Measurements from ENCODE around the gene NEO1.

Gene NEO1

GRCh38 chr15:73046073-73046472, 6.2 kb upstream of the NEO1 start:
- no peak for DNase-seq

GRCh38 chr15:73047882-73048281, 4.4 kb upstream of the NEO1 start:
- Histone ChIP-seq H3K27ac (no peak overlapping the region), H3K4me3 (no peak overlapping the region), H3K9me3 (no peaks in the 10 kb centered on the region), H3K36me3 (no peaks in the 10 kb centered on the region), H3K4me1 (peaks cover 0 to 4% (median 0%) of the 10 kb centered on the region in 4 donors), H3K27me3 (no peaks in the 10 kb centered on the region)
- no peak for DNase-seq
- intact Hi-C loops (cut with DNase I; ENCODE audit: low total_unique reads) = no loop called here
- TF ChIP-seq CTCF (IDR thresholded peaks at IDR 0.05) = no peak

More at GRCh38 chr15:73046073-73046472, 6.2 kb upstream of the NEO1 start:
- no peaks in the 10 kb centered on the region for H3K36me3 ChIP-seq
- no peaks in the 10 kb centered on the region for H3K9me3 ChIP-seq
- H3K27me3 ChIP-seq = no peaks in the 10 kb centered on the region
- intact Hi-C loops (cut with DNase I; ENCODE audit: low total_unique reads) = no loop called here
- H3K4me1 ChIP-seq = peaks cover 0 to 3% (median 0%) of the 10 kb centered on the region in 4 donors
- no peak overlapping the region for H3K4me3 ChIP-seq
- no peak for TF ChIP-seq CTCF (IDR thresholded peaks at IDR 0.05)
- no peak overlapping the region for H3K27ac ChIP-seq

GRCh38 chr15:73048624-73049295, 3.5 kb upstream of the NEO1 start:
- Histone ChIP-seq H3K9me3 (no peaks in the 10 kb centered on the region), H3K27me3 (no peaks in the 10 kb centered on the region), H3K4me3 (no peak overlapping the region), H3K27ac (no peak overlapping the region), H3K36me3 (no peaks in the 10 kb centered on the region), H3K4me1 (peaks cover 0 to 9% (median 0%) of the 10 kb centered on the region in 4 donors)
- TF ChIP-seq CTCF (IDR thresholded peaks at IDR 0.05) = no peak
- DNase-seq = no peak
- intact Hi-C loops (cut with DNase I; ENCODE audit: low total_unique reads) = no loop called here

- no peak for TF ChIP-seq CTCF (IDR thresholded peaks at IDR 0.05)
- H3K36me3 ChIP-seq = no peaks in the 10 kb centered on the region
- no peak overlapping the region for H3K4me3 ChIP-seq
- DNase-seq = no peak
- no peaks in the 10 kb centered on the region for H3K27me3 ChIP-seq
- H3K27ac ChIP-seq = no peak overlapping the region
- no peaks in the 10 kb centered on the region for H3K9me3 ChIP-seq
- peaks cover 0 to 12% (median 0%) of the 10 kb centered on the region in 4 donors for H3K4me1 ChIP-seq
- intact Hi-C loops (cut with DNase I; ENCODE audit: low total_unique reads) = no loop called here
Measured at GRCh38 chr15:73049564-73050215, 2.6 kb upstream of the NEO1 start.

- intact Hi-C loops (cut with DNase I; ENCODE audit: low total_unique reads) = no loop called here
- Histone ChIP-seq H3K27ac (peak overlapping the region; percentile 90 to 96), H3K4me1 (peaks cover 0 to 12% (median 0%) of the 10 kb centered on the region in 4 donors), H3K9me3 (no peaks in the 10 kb centered on the region), H3K27me3 (no peaks in the 10 kb centered on the region), H3K36me3 (no peaks in the 10 kb centered on the region), H3K4me3 (peak overlapping the region; percentile 76 to 96)
- TF ChIP-seq CTCF (IDR thresholded peaks at IDR 0.05) = no peak
- DNase-seq = no peak
Measured at GRCh38 chr15:73050561-73051295, 1.5 kb upstream of the NEO1 start.

Measured in tibial artery (tissue), 4 donors.